ENCODE measurements around the gene CSPG4. TPM values are rescaled to one million over a fixed set of nuclear protein-coding genes. Genes with fewer than 3 reads are reported as not detected.
"Not testable (repeated sequence)": the region's sequence is repeated elsewhere in the genome, so short reads cannot be mapped to it uniquely, and the experiment has no call there.

CSPG4 gene
- total RNA-seq, 1 experiment from 2014 or later: 0.03 TPM

GRCh38 chr15:75742346-75742745 is 29.7 kb upstream of the CSPG4 start:
- in situ Hi-C loops (cut with HindIII; ENCODE audit: low pct_unique_long_range_greater_than_20kb, low sequenced_read_pairs): not testable (repeated sequence)

GRCh38 chr15:75739791-75740190 is 27.1 kb upstream of the CSPG4 start:
- no peak for DNase-seq (ENCODE audit: low read depth)
- in situ Hi-C loops (cut with HindIII; ENCODE audit: low pct_unique_long_range_greater_than_20kb, low sequenced_read_pairs): no loop called here

More at GRCh38 chr15:75742346-75742745, 29.7 kb upstream of the CSPG4 start:
- DNase-seq (ENCODE audit: low read depth): not testable (repeated sequence)

GRCh38 chr15:75738647-75739325 is 26.1 kb upstream of the CSPG4 start:
- in situ Hi-C loops (cut with HindIII; ENCODE audit: low pct_unique_long_range_greater_than_20kb, low sequenced_read_pairs): no loop called here
- peak; percentile 87 for DNase-seq (ENCODE audit: low read depth)

GRCh38 chr15:75738014-75738646 is 25.5 kb upstream of the CSPG4 start:
- no peak for DNase-seq (ENCODE audit: low read depth)
- in situ Hi-C loops (cut with HindIII; ENCODE audit: low pct_unique_long_range_greater_than_20kb, low sequenced_read_pairs): no loop called here

GRCh38 chr15:75737116-75738013 is 24.7 kb upstream of the CSPG4 start:
- DNase-seq (ENCODE audit: low read depth); in situ Hi-C loops (cut with HindIII; ENCODE audit: low pct_unique_long_range_greater_than_20kb, low sequenced_read_pairs): not testable (repeated sequence)

- in situ Hi-C loops (cut with HindIII; ENCODE audit: low pct_unique_long_range_greater_than_20kb, low sequenced_read_pairs): no loop called here
- DNase-seq (ENCODE audit: low read depth): no peak
Measured at GRCh38 chr15:75736256-75736655, 23.6 kb upstream of the CSPG4 start.

- in situ Hi-C loops (cut with HindIII; ENCODE audit: low pct_unique_long_range_greater_than_20kb, low sequenced_read_pairs): not testable (repeated sequence)
- peak; percentile 42 for DNase-seq (ENCODE audit: low read depth)
Measured at GRCh38 chr15:75734861-75735760, 22.5 kb upstream of the CSPG4 start.

- in situ Hi-C loops (cut with HindIII; ENCODE audit: low pct_unique_long_range_greater_than_20kb, low sequenced_read_pairs): no loop called here
Measured at GRCh38 chr15:75733761-75734651, 21.4 kb upstream of the CSPG4 start.

GRCh38 chr15:75732809-75733451 is 20.3 kb upstream of the CSPG4 start:
- peak; percentile 59 for DNase-seq (ENCODE audit: low read depth)
- in situ Hi-C loops (cut with HindIII; ENCODE audit: low pct_unique_long_range_greater_than_20kb, low sequenced_read_pairs): no loop called here

More at GRCh38 chr15:75733761-75734651, 21.4 kb upstream of the CSPG4 start:
- peak; percentile 69 for DNase-seq (ENCODE audit: low read depth)

- in situ Hi-C loops (cut with HindIII; ENCODE audit: low pct_unique_long_range_greater_than_20kb, low sequenced_read_pairs): no loop called here
- no peak for DNase-seq (ENCODE audit: low read depth)
Measured at GRCh38 chr15:75732177-75732808, 19.6 kb upstream of the CSPG4 start.

- no peak for DNase-seq (ENCODE audit: low read depth)
- in situ Hi-C loops (cut with HindIII; ENCODE audit: low pct_unique_long_range_greater_than_20kb, low sequenced_read_pairs): no loop called here
Measured at GRCh38 chr15:75731248-75732151, 18.9 kb upstream of the CSPG4 start.

- in situ Hi-C loops (cut with HindIII; ENCODE audit: low pct_unique_long_range_greater_than_20kb, low sequenced_read_pairs); DNase-seq (ENCODE audit: low read depth): not testable (repeated sequence)
Measured at GRCh38 chr15:75730376-75731247, 18.0 kb upstream of the CSPG4 start.

GRCh38 chr15:75729326-75730069 is 16.9 kb upstream of the CSPG4 start:
- no peak for DNase-seq (ENCODE audit: low read depth)
- in situ Hi-C loops (cut with HindIII; ENCODE audit: low pct_unique_long_range_greater_than_20kb, low sequenced_read_pairs): no loop called here
